Brain microvascular endothelial cell (primary cell): Measurements from ENCODE around the gene OTULIN.

Experiments
- DNase-seq: peaks from one replicate; pipeline ENCODE4 v3.0.0-alpha.2; 2020
- H3K27ac ChIP-seq: fragments of 250-450 bp; sonication (Bioruptor Pico); 2 replicates; pipeline ENCODE4 v1.5.1; 2020; ENCODE audit warnings: mild to moderate bottlenecking, moderate library complexity
- H3K27me3 ChIP-seq: fragments of 250-450 bp; sonication (Bioruptor Pico); replicated peaks from 2 replicates; pipeline ENCODE4 v1.5.1; 2020; ENCODE audit warnings: mild to moderate bottlenecking
- H3K36me3 ChIP-seq: fragments of 250-450 bp; sonication (Bioruptor Pico); replicated peaks from 2 replicates; pipeline ENCODE4 v1.5.1; 2020; ENCODE audit warnings: mild to moderate bottlenecking
- H3K4me3 ChIP-seq: 2 replicates; pipeline ENCODE4 v1.5.1; 2011; ENCODE audit warnings: low read depth, mild to moderate bottlenecking, control low read depth, low read length, moderate library complexity
- CTCF ChIP-seq: IDR thresholded peaks from 2 replicates; pipeline ENCODE4 v1.5.1; 2011; ENCODE audit warnings: low read depth, mild to moderate bottlenecking, moderate library complexity, low read length, control low read depth, inconsistent platforms; ENCODE audit errors: missing control alignments
- in situ Hi-C: cut with HindIII; loops from 2 replicates; pipeline ENCODE4 v1.10.0; 2017; ENCODE audit warnings: low sequenced_read_pairs, low pct_ligation_motif_present

Gene OTULIN

GRCh38 chr5:14669415-14669814, 4.9 kb downstream of the OTULIN start:
- Histone ChIP-seq H3K36me3 (no peaks in the 10 kb centered on the region), H3K27me3 (no peaks in the 10 kb centered on the region), H3K27ac (no peak overlapping the region), H3K4me3 (no peak overlapping the region)
- TF ChIP-seq CTCF = no peak
- DNase-seq = no peak
- in situ Hi-C loops = no loop called here

GRCh38 chr5:14669975-14670374, 5.5 kb downstream of the OTULIN start:
- Histone ChIP-seq H3K36me3 (no peaks in the 10 kb centered on the region), H3K27me3 (no peaks in the 10 kb centered on the region), H3K4me3 (no peak overlapping the region), H3K27ac (no peak overlapping the region)
- in situ Hi-C loops = no loop called here
- DNase-seq = no peak
- no peak for TF ChIP-seq CTCF

GRCh38 chr5:14671414-14671813, 6.9 kb downstream of the OTULIN start:
- Histone ChIP-seq H3K4me3 (no peak overlapping the region), H3K36me3 (no peaks in the 10 kb centered on the region), H3K27ac (no peak overlapping the region), H3K27me3 (no peaks in the 10 kb centered on the region)
- no peak for DNase-seq
- TF ChIP-seq CTCF = no peak
- in situ Hi-C loops = no loop called here

GRCh38 chr5:14672082-14672481, 7.6 kb downstream of the OTULIN start:
- Histone ChIP-seq H3K27ac (no peak overlapping the region), H3K27me3 (no peaks in the 10 kb centered on the region), H3K36me3 (no peaks in the 10 kb centered on the region), H3K4me3 (no peak overlapping the region)
- no peak for DNase-seq
- TF ChIP-seq CTCF = no peak
- in situ Hi-C loops = no loop called here

GRCh38 chr5:14672484-14673394, 8.2 kb downstream of the OTULIN start:
- H3K27ac ChIP-seq = no peak overlapping the region
- in situ Hi-C loops = no loop called here
- TF ChIP-seq CTCF = no peak
- H3K27me3 ChIP-seq = no peaks in the 10 kb centered on the region
- DNase-seq = no peak
- no peaks in the 10 kb centered on the region for H3K36me3 ChIP-seq
- no peak overlapping the region for H3K4me3 ChIP-seq
